A549 treated with RU486 at 1 μM for 4 hours (cell line): ENCODE results near the gene MGAT5B. TPM values are rescaled to one million over a fixed set of nuclear protein-coding genes. Genes with fewer than 3 reads are reported as not detected.

Experiments used
- total RNA-seq: library from RNA; stranded (reverse); fragments of 200-300 nt; extraction: Qiagen RNA extraction; gene quantifications from 5 replicates; pipeline ENCODE4 v1.2.3, GENCODE V29; 2022; ENCODE audit warnings: low read depth

MGAT5B gene
- 16.0 to 25.5 TPM (median 22.3 TPM) in 5 replicates for total RNA-seq

GRCh38 chr17:76868176-76868668, at the start of gene MGAT5B:
MGAT5B (plus strand) TSS chr17:76868404; CDS start chr17:76869030, 626 bp downstream.

Other genes with a start within 250 kb of the MGAT5B start
- gene ST6GALNAC1, start 224.6 kb upstream of the MGAT5B start, total RNA-seq: 0.07 to 0.81 TPM (median 0.46 TPM) in 3 of 5 replicates, not detected in the others
- 60.2 to 76.7 TPM (median 63.6 TPM) in 5 replicates for gene MXRA7, start 157.4 kb upstream of the MGAT5B start, total RNA-seq
- gene JMJD6, start 141.8 kb upstream of the MGAT5B start, total RNA-seq: 66.9 to 80.7 TPM (median 72.6 TPM) in 5 replicates
- gene METTL23, start 141.6 kb upstream of the MGAT5B start, total RNA-seq: 51.1 to 63.5 TPM (median 59.8 TPM) in 5 replicates
- gene SRSF2, start 131.1 kb upstream of the MGAT5B start, total RNA-seq: 380 to 475 TPM (median 459 TPM) in 5 replicates
- gene MFSD11, start 130.3 kb upstream of the MGAT5B start, total RNA-seq: 19.7 to 23.5 TPM (median 22.5 TPM) in 5 replicates